Hepatocyte (in vitro differentiated cells): ENCODE results near the gene SNRNP27. TPM values are rescaled to one million over a fixed set of nuclear protein-coding genes. Genes with fewer than 3 reads are reported as not detected.

ENCODE experiments used
- DNase-seq: peaks from one replicate; pipeline ENCODE4 v3.0.0-alpha.2; 2016; ENCODE audit warnings: low spot score
- H2AFZ ChIP-seq: fragments of 200-600 bp; sonication (generic); 2 replicates; pipeline ENCODE4 v1.6.0; 2016; ENCODE audit warnings: antibody characterized with exemption, mild to moderate bottlenecking
- H3K27ac ChIP-seq: fragments of 200-600 bp; sonication (generic); 2 replicates; pipeline ENCODE4 v1.5.1; 2016; ENCODE audit warnings: mild to moderate bottlenecking
- H3K27me3 ChIP-seq: fragments of 200-600 bp; sonication (generic); 2 replicates; pipeline ENCODE4 v1.6.1; 2016
- H3K36me3 ChIP-seq: fragments of 200-600 bp; sonication (generic); replicated peaks from 2 replicates; pipeline ENCODE4 v1.5.1; 2016; ENCODE audit warnings: low read depth; ENCODE audit not compliant: insufficient read depth
- H3K4me1 ChIP-seq: fragments of 200-600 bp; sonication (generic); 2 replicates; pipeline ENCODE4 v1.5.1; 2016; ENCODE audit warnings: mild to moderate bottlenecking, moderate library complexity; ENCODE audit not compliant: insufficient read depth
- H3K4me2 ChIP-seq: fragments of 200-600 bp; sonication (generic); 2 replicates; pipeline ENCODE4 v1.6.0; 2016
- H3K4me3 ChIP-seq: fragments of 200-600 bp; sonication (generic); 2 replicates; pipeline ENCODE4 v1.5.1; 2016; ENCODE audit warnings: mild to moderate bottlenecking
- H3K79me2 ChIP-seq: fragments of 200-600 bp; sonication (generic); 2 replicates; pipeline ENCODE4 v1.6.0; 2017; ENCODE audit warnings: mild to moderate bottlenecking
- H3K9me2 ChIP-seq: fragments of 200-600 bp; sonication (generic); replicated peaks from 2 replicates; pipeline ENCODE4 v1.6.0; 2017; ENCODE audit warnings: mild to moderate bottlenecking; ENCODE audit not compliant: insufficient read depth
- H3K9me3 ChIP-seq: fragments of 200-600 bp; sonication (generic); 2 replicates; pipeline ENCODE4 v1.5.1; 2016; ENCODE audit warnings: low read depth, mild to moderate bottlenecking
- H4K20me1 ChIP-seq: fragments of 200-600 bp; sonication (generic); 2 replicates; pipeline ENCODE4 v1.6.0; 2016; ENCODE audit warnings: mild to moderate bottlenecking; ENCODE audit not compliant: insufficient read depth, poor library complexity, severe bottlenecking
- EZH2 ChIP-seq: fragments of 200-600 bp; sonication (generic); IDR thresholded peaks from 2 replicates; pipeline ENCODE4 v1.6.1; 2016; ENCODE audit warnings: antibody characterized with exemption, mild to moderate bottlenecking, borderline replicate concordance
- EZH2phosphoT487 ChIP-seq: fragments of 200-600 bp; sonication (generic); IDR thresholded peaks from one replicate; pipeline ENCODE4 v1.6.1; 2018; ENCODE audit warnings: antibody characterized with exemption, mild to moderate bottlenecking, low read depth, moderate library complexity; ENCODE audit not compliant: unreplicated experiment, severe bottlenecking
- WGBS: methylation state at CpG from one replicate; pipeline ENCODE4 v1.1.6; 2016; ENCODE audit warnings: low lambda C conversion rate; ENCODE audit errors: missing lambda C conversion rate; 5-methylcytosine and 5-hydroxymethylcytosine counted together
- polyA plus RNA-seq: library from polyadenylated mRNA; unstranded; fragments of >200 nt; fragmentation: Nextera tagmentation; extraction: Ambion mirVana; gene quantifications from 2 replicates; pipeline ENCODE4 v1.2.1, GENCODE V29; 2016
- total RNA-seq: library from RNA; depleted of rRNA; stranded (reverse); fragments of >200 nt; gene quantifications from 2 replicates; pipeline ENCODE4 v1.2.3, GENCODE V29; 2014
- TF ChIP-seq, protein P1 (sequence below): fragments of 200-600 bp; sonication (generic); IDR thresholded peaks from 2 replicates; pipeline ENCODE4 v1.5.1; 2016; ENCODE audit warnings: antibody characterized with exemption, mild to moderate bottlenecking; ENCODE audit not compliant: poor library complexity

The SNRNP27 gene, protein sequence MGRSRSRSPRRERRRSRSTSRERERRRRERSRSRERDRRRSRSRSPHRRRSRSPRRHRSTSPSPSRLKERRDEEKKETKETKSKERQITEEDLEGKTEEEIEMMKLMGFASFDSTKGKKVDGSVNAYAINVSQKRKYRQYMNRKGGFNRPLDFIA
- total RNA-seq (43.1 and 58.4 TPM in 2 replicates), polyA plus RNA-seq (65.5 and 66.3 TPM in 2 replicates)

DNA sequence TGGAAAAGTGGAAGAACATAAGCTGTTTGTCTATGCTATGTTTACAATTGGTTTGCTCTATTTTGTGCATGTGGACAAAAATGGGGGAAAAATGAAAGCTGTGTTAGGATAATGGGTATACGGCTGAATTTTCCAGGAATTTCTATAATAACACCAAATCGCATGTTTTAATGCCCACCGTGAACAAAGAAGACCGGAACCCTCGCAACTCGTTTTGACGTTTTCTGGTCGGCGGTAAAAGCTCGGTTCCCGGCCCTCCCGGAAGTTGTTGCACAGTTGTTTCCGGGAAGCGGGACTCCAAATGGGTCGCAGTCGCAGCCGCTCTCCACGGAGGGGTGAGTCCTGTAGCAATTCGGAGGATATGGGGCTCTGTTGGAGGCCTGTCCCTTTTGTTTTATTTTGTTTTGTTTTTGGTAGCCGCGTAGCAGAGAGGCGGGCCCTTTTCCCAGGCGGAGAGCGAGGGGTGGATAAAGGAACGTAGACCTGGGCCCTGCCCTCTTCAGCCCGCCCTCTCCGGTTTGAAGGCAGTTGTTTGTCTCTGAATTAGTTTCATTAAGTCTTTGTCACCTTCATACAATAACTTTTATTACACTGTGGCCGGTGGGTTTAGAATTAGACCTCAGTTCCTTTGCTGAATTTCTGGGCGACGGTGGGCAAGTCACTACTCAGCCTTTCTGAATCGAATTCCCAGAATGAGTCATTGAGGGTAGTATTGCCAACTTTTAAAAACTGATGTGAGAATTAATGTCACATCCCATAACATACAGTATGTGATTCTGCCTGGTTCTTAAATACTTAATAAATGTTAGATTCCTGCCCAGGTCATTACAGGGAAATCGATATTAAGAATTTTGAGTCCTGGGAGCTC is at the start of gene SNRNP27:
SNRNP27 (plus strand) TSS at position 273 of the 868 bp plus-strand sequence; CDS start at position 302, 29 bp downstream.
- H3K9me3 ChIP-seq, result no peaks in the 10 kb centered on the region
- no peaks in the 10 kb centered on the region for H3K27me3 ChIP-seq
- peak within 1 kb of the TSS; percentile 77 for H3K4me2 ChIP-seq
- peaks cover 47% of the 10 kb centered on the region for H3K79me2 ChIP-seq
- peak within 1 kb of the TSS; percentile 80 for H3K27ac ChIP-seq
- peaks cover 6% of the 10 kb centered on the region for H3K4me1 ChIP-seq
- H3K36me3 ChIP-seq, result no peaks in the 10 kb centered on the region
- H3K4me3 ChIP-seq, result peak within 1 kb of the TSS; percentile 88
- H2AFZ ChIP-seq, result peak within 1 kb of the TSS; percentile 97
- no peaks in the 10 kb centered on the region for H3K9me2 ChIP-seq
- H4K20me1 ChIP-seq, result no peaks in the 10 kb centered on the region
- TF ChIP-seq EZH2phosphoT487 (no peak), EZH2 (no peak)
- TF ChIP-seq, protein P1, sequence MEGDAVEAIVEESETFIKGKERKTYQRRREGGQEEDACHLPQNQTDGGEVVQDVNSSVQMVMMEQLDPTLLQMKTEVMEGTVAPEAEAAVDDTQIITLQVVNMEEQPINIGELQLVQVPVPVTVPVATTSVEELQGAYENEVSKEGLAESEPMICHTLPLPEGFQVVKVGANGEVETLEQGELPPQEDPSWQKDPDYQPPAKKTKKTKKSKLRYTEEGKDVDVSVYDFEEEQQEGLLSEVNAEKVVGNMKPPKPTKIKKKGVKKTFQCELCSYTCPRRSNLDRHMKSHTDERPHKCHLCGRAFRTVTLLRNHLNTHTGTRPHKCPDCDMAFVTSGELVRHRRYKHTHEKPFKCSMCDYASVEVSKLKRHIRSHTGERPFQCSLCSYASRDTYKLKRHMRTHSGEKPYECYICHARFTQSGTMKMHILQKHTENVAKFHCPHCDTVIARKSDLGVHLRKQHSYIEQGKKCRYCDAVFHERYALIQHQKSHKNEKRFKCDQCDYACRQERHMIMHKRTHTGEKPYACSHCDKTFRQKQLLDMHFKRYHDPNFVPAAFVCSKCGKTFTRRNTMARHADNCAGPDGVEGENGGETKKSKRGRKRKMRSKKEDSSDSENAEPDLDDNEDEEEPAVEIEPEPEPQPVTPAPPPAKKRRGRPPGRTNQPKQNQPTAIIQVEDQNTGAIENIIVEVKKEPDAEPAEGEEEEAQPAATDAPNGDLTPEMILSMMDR, result no peak
- 2% methylated on average over 32 of the region's 32 CpGs for WGBS
- DNase-seq, result peak; percentile 86

DNA sequence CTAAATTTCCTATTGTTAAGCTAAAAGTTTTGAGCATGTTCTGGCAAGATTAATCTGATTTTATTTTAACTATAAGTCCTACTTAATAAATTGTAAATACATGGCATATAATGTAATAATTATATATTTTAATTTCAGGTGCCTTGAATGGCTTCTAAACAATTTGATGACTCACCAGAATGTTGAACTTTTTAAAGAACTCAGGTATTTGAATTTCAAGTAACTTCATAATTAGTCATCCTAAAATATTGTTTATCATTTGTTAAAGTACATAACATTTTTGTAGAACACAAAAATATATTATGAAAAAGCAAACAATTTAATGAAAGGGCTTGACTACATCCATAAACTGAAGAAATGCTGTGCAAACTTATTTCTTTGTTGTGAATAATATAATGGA is 49.8 kb upstream of the SNRNP27 start:
- no peak for DNase-seq
- Histone ChIP-seq H3K4me1 (no peaks in the 10 kb centered on the region), H3K4me2 (no peak overlapping the region), H3K36me3 (no peaks in the 10 kb centered on the region), H3K4me3 (no peak overlapping the region), H3K79me2 (peaks cover 3% of the 10 kb centered on the region), H4K20me1 (no peaks in the 10 kb centered on the region), H3K27me3 (no peaks in the 10 kb centered on the region), H3K9me2 (no peaks in the 10 kb centered on the region), H3K9me3 (no peaks in the 10 kb centered on the region), H3K27ac (no peak overlapping the region), H2AFZ (no peak overlapping the region)
- no peak for TF ChIP-seq EZH2phosphoT487
- no peak for TF ChIP-seq EZH2
- TF ChIP-seq, protein P1, result no peak

DNA sequence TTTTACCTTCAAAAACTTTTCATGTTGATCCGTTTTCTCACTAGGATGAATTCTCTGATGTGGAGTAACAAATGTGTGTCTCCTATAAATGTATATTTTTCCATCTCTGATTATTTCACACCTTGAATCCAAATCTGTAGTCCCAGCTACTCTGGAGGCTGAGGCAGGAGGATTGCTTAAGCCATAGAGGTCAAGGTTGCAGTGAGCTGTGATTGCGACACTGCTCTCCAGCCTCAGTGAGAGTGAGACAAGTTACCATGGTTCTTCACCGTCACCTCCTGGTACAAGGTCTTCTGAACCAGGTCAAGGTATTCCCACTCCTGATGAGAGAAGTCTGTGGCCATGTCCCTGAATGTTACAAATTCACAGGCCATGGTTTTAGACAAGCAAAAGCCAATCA is 49.2 kb upstream of the SNRNP27 start:
- Histone ChIP-seq H3K9me2 (no peaks in the 10 kb centered on the region), H4K20me1 (no peaks in the 10 kb centered on the region), H3K36me3 (no peaks in the 10 kb centered on the region), H3K4me2 (no peak overlapping the region), H3K4me3 (no peak overlapping the region), H3K9me3 (no peaks in the 10 kb centered on the region), H3K4me1 (no peaks in the 10 kb centered on the region), H2AFZ (no peak overlapping the region), H3K79me2 (no peaks in the 10 kb centered on the region), H3K27me3 (no peaks in the 10 kb centered on the region), H3K27ac (no peak overlapping the region)
- no peak for TF ChIP-seq EZH2phosphoT487
- no peak for TF ChIP-seq EZH2
- TF ChIP-seq, protein P1, result no peak
- 95% methylated on average over 3 of the region's 3 CpGs for WGBS
- DNase-seq, result no peak
